IMR-90 (cell line): ENCODE measurements around the gene NKAIN1. TPM values are rescaled to one million over a fixed set of nuclear protein-coding genes. Genes with fewer than 3 reads are reported as not detected.

Source experiments
- ATAC-seq: fragments of 200-7000 bp; cut with Tn5 transposase; 2 replicates; pipeline ENCODE4 v1.9.1; 2020; ENCODE audit warnings: low read depth, mild to moderate bottlenecking, moderate library complexity
- BruUV-seq: library from RNA; stranded (reverse); fragments of 400-500 nt; replicated peaks from 2 replicates; lab custom pipeline; 2021; lab: Mats Ljungman, UMichigan
- CTCF ChIA-PET: fragments of 300-600 bp; formaldehyde crosslinking; extraction: SDS; loops from one replicate; lab custom pipeline; 2021; ENCODE audit warnings: antibody characterized with exemption; lab: Yijun Ruan, JAX
- POLR2A ChIA-PET: fragments of 300-600 bp; sonication (Branson Sonifier 250); formaldehyde crosslinking; loops from one replicate; lab custom pipeline; 2022; ENCODE audit warnings: antibody characterized with exemption; ENCODE audit not compliant: unreplicated experiment; lab: Charles Lee
- DNase-seq: peaks from one replicate; pipeline ENCODE4 v3.0.0; 2013
- H2AFZ ChIP-seq: replicated peaks from 2 replicates; pipeline ENCODE3; 2013; ENCODE audit warnings: low read length, mild to moderate bottlenecking; ENCODE audit not compliant: poor library complexity
- H2AK5ac ChIP-seq: 2 replicates; pipeline ENCODE4 v1.6.1; 2013; ENCODE audit warnings: low read depth, low read length, inconsistent platforms
- H2AK9ac ChIP-seq: replicated peaks from 2 replicates; pipeline ENCODE3; 2013; ENCODE audit warnings: mild to moderate bottlenecking, low read depth, low read length, moderate library complexity; ENCODE audit not compliant: poor library complexity
- H2BK120ac ChIP-seq: 2 replicates; pipeline ENCODE4 v1.6.1; 2013; ENCODE audit warnings: low read depth, low read length, inconsistent platforms
- H2BK15ac ChIP-seq: 3 replicates; pipeline ENCODE4 v1.6.1; 2013; ENCODE audit warnings: low read depth, low read length, inconsistent platforms
- H2BK20ac ChIP-seq: 2 replicates; pipeline ENCODE4 v1.6.1; 2013; ENCODE audit warnings: low read depth, mild to moderate bottlenecking, inconsistent platforms, low read length, moderate library complexity
- H2BK5ac ChIP-seq: 2 replicates; pipeline ENCODE4 v1.6.1; 2013; ENCODE audit warnings: mild to moderate bottlenecking, low read depth, low read length, inconsistent platforms; ENCODE audit not compliant: poor library complexity, severe bottlenecking
- H3K14ac ChIP-seq: replicated peaks from 2 replicates; pipeline ENCODE4 v1.6.1; 2013; ENCODE audit warnings: low read depth, low read length, inconsistent platforms
- H3K18ac ChIP-seq: 2 replicates; pipeline ENCODE4 v1.6.1; 2013; ENCODE audit warnings: low read depth, low read length, control low read depth
- H3K23ac ChIP-seq: 2 replicates; pipeline ENCODE4 v1.6.1; 2013; ENCODE audit warnings: low read depth, low read length, inconsistent platforms
- H3K27ac ChIP-seq: 2 replicates; pipeline ENCODE4 v1.5.1; 2013; ENCODE audit warnings: mild to moderate bottlenecking, control low read depth, low read length; ENCODE audit not compliant: insufficient read depth
- H3K27me3 ChIP-seq: 2 replicates; pipeline ENCODE4 v1.6.1; 2013; ENCODE audit warnings: low read length; ENCODE audit not compliant: control insufficient read depth, insufficient read depth
- H3K36me3 ChIP-seq: 2 replicates; pipeline ENCODE4 v1.6.1; 2013; ENCODE audit warnings: low read length, mixed read lengths; ENCODE audit not compliant: control insufficient read depth, insufficient read depth
- H3K4ac ChIP-seq: 2 replicates; pipeline ENCODE4 v1.6.1; 2013; ENCODE audit warnings: low read depth, low read length, inconsistent platforms
- H3K4me1 ChIP-seq: 2 replicates; pipeline ENCODE4 v1.6.1; 2013; ENCODE audit warnings: low read length, mixed read lengths; ENCODE audit not compliant: control insufficient read depth, insufficient read depth
- H3K4me2 ChIP-seq: 2 replicates; pipeline ENCODE4 v1.6.1; 2013; ENCODE audit warnings: low read depth, mild to moderate bottlenecking, control low read depth, low read length, moderate library complexity
- H3K4me3 ChIP-seq: 2 replicates; pipeline ENCODE4 v1.5.1; 2013; ENCODE audit warnings: low read depth, mild to moderate bottlenecking, control low read depth, low read length, moderate library complexity; ENCODE audit not compliant: insufficient read depth
- H3K56ac ChIP-seq: 2 replicates; pipeline ENCODE4 v1.6.1; 2013; ENCODE audit warnings: low read length, inconsistent platforms; ENCODE audit not compliant: insufficient read depth; ENCODE audit errors: extremely low read depth
- H3K79me1 ChIP-seq, 2 experiments: 2 replicates each; pipeline ENCODE4 v1.6.1; 2013; ENCODE audit warnings: low read length in 2 of 2, inconsistent platforms in 1 of 2, low read depth in 1 of 2
- H3K9ac ChIP-seq: 2 replicates; pipeline ENCODE4 v1.6.1; 2013; ENCODE audit warnings: low read depth, low read length, control low read depth
- H3K9me1 ChIP-seq: 2 replicates; pipeline ENCODE4 v1.6.1; 2013; ENCODE audit warnings: low read length, inconsistent platforms; ENCODE audit not compliant: insufficient read depth
- H3K9me3 ChIP-seq: 2 replicates; pipeline ENCODE4 v1.6.1; 2013; ENCODE audit warnings: low read length; ENCODE audit not compliant: control insufficient read depth, insufficient read depth
- H4K20me1 ChIP-seq: 2 replicates; pipeline ENCODE4 v1.6.1; 2013; ENCODE audit warnings: low read length, inconsistent platforms; ENCODE audit not compliant: insufficient read depth
- H4K5ac ChIP-seq: 2 replicates; pipeline ENCODE4 v1.6.1; 2013; ENCODE audit warnings: mild to moderate bottlenecking, low read depth, low read length, control low read depth
- H4K8ac ChIP-seq, 2 experiments: 2 replicates each; pipeline ENCODE4 v1.6.1; 2013; ENCODE audit warnings: low read depth in 2 of 2, low read length in 2 of 2, control low read depth in 1 of 2, inconsistent platforms in 1 of 2
- H4K91ac ChIP-seq: 2 replicates; pipeline ENCODE4 v1.6.1; 2013; ENCODE audit warnings: low read depth, low read length, inconsistent platforms; ENCODE audit not compliant: insufficient read depth
- CEBPB ChIP-seq: IDR thresholded peaks from 2 replicates; pipeline ENCODE4 v1.6.1; 2012; ENCODE audit warnings: low read depth, low read length, improper control_type of control experiment
- CTCF ChIP-seq: conservative IDR thresholded peaks from 2 replicates; pipeline ENCODE4 v1.5.1; 2012; ENCODE audit warnings: mild to moderate bottlenecking, low read depth, low read length, improper control_type of control experiment
- MAZ ChIP-seq: IDR thresholded peaks from 2 replicates; pipeline ENCODE4 v1.6.1; 2012; ENCODE audit warnings: low read depth, mild to moderate bottlenecking, low read length, improper control_type of control experiment, moderate library complexity, borderline replicate concordance
- NFE2L2 ChIP-seq: fragments of 150-350 bp; IDR thresholded peaks from 2 replicates; pipeline ENCODE4 v1.6.1; 2016; ENCODE audit warnings: low read depth, mild to moderate bottlenecking, low read length
- POLR2A ChIP-seq: IDR thresholded peaks from 2 replicates; pipeline ENCODE4 v1.6.1; 2012; ENCODE audit warnings: mild to moderate bottlenecking, low read depth, low read length
- whole genome bisulfite sequencing, 2 experiments: methylation state at CpG; one replicate each; pipeline versions ENCODE4 v1.1.5 to v1.1.7; 2013; ENCODE audit warnings: missing lambda C conversion rate in 2 of 2; ENCODE audit not compliant: insufficient read length in 1 of 2; ENCODE audit errors: extremely low coverage in 2 of 2; 5-methylcytosine and 5-hydroxymethylcytosine counted together
- dilution Hi-C: fragments of 300-500 bp; cut with HindIII; formaldehyde crosslinking; loops from one replicate; pipeline ENCODE4 v1.14.3; 2018; ENCODE audit warnings: low sequenced_read_pairs; ENCODE audit not compliant: unreplicated experiment
- in situ Hi-C: fragments of 300-500 bp; cut with MboI; formaldehyde crosslinking; loops from 3 replicates; pipeline ENCODE4 v1.14.3; 2019; ENCODE audit warnings: low sequenced_read_pairs, inconsistent platforms, mixed read lengths
- intact Hi-C: fragments of 100-400 bp; cut with micrococcal nuclease; formaldehyde crosslinking; loops from 2 replicates; pipeline ENCODE4 v1.10.0; 2022
- polyA plus RNA-seq, 3 experiments: library from polyadenylated mRNA; depleted of rRNA; stranded (reverse); fragments of >200 nt; gene quantifications; 2 replicates each; pipeline ENCODE4 v1.2.3, GENCODE V29; 2012; ENCODE audit warnings: low replicate concordance in 1 of 3
- total RNA-seq: library from RNA; depleted of rRNA; stranded (reverse); fragments of >200 nt; gene quantifications from 2 replicates; pipeline ENCODE4 v1.2.3, GENCODE V29; 2012

Gene NKAIN1
- total and polyA plus RNA-seq, 2 of the 4 experiments (the other 2 are of a cell fraction) = under 0.01 to 0.09 TPM

GRCh38 chr1:31142406-31142805 lies 97.3 kb downstream of the NKAIN1 start:
- Histone ChIP-seq H2BK15ac (no peak overlapping the region), H2BK20ac (no peak overlapping the region), H3K27me3 (no peaks in the 10 kb centered on the region), H3K23ac (no peak overlapping the region), H3K4me3 (no peak overlapping the region), H4K5ac (no peak overlapping the region), H2BK5ac (no peak overlapping the region), H4K91ac (no peak overlapping the region), H3K4me1 (no peaks in the 10 kb centered on the region), H3K36me3 (no peaks in the 10 kb centered on the region), H3K9me1 (no peaks in the 10 kb centered on the region), H2AFZ (no peak overlapping the region), H2BK120ac (no peak overlapping the region), H2AK9ac (no peak overlapping the region), H3K27ac (no peak overlapping the region), H2AK5ac (no peak overlapping the region), H3K9ac (no peak overlapping the region), H3K14ac (no peak overlapping the region), H3K4ac (no peak overlapping the region), H3K18ac (no peak overlapping the region), H3K9me3 (no peaks in the 10 kb centered on the region), H4K8ac (no peak overlapping the region), H3K56ac (no peak overlapping the region), H3K79me1 (no peaks in the 10 kb centered on the region), H4K20me1 (no peaks in the 10 kb centered on the region), H3K4me2 (no peak overlapping the region)
- no peak for DNase-seq
- 100% methylated on average over 2 of the region's 4 CpGs; no CpG with 5 or more reads in 1 of the 2 experiments for WGBS, 2 experiments
- TF ChIP-seq CTCF (no peak), MAZ (no peak), POLR2A (no peak), NFE2L2 (no peak), CEBPB (no peak)
- in situ Hi-C loops (no loop called here), dilution Hi-C loops (no loop called here), intact Hi-C loops (no loop called here)
- no TSS peak for BruUV-seq
- no peak for ATAC-seq
- CTCF ChIA-PET = no interaction called here
- POLR2A ChIA-PET = no interaction called here
